Measurements from ENCODE around the gene HMCN2.

HMCN2 gene

DNA sequence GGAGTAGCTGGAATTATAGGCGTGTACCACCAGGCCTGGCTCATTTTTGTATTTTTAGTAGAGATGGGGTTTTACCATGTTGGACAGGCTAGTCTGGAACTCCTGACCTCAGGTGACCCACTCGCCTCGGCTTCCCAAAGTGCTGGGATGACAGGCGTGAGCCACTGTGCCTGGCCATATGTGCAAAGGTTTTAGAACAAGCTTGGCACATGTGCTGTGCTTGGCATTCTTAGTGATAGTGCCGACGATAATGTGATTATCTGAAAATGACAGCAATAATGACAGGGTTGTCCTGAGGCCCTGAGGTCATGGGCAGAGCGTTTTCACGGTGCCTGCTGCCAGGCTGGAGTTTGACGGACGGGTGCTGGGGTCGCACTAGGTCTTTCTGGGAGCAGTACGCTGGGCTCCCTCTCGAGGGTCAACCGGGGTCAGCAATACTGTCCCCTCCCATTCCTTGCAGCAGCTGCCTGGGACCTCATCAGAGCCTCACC is 42.6 kb downstream of the HMCN2 start:
- DNase-seq (ENCODE audit: low read depth in 4 of 4, low spot score in 1 of 4), result no peak

GRCh38 chr9:130309689-130310455 is 44.3 kb downstream of the HMCN2 start:
- DNase-seq (ENCODE audit: low read depth in 4 of 4, low spot score in 1 of 4), result no peak

DNA sequence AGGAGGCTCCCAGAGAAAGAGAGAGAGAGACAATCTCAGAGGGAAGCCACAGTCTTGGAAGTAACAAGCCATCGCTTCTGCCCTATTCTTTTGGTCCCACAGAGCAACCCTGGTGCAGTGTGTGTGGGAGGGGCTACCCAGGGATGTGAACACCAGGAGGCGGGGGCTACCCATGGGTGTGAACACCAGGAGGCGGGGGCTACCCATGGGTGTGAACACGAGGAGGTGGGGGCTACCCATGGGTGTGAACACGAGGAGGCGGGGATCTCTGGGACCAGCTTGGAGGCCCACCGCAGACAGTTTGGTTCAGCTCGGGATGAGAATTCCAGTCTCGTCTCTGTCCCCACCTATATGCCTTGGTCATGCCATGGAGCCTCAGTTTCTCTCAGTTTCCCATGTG is 44.9 kb downstream of the HMCN2 start:
- DNase-seq (ENCODE audit: low read depth in 4 of 4, low spot score in 1 of 4), result no peak

- DNase-seq (ENCODE audit: low read depth in 4 of 4, low spot score in 1 of 4), result no peak
Measured at GRCh38 chr9:130311003-130311402, 45.4 kb downstream of the HMCN2 start.

- no peak for DNase-seq (ENCODE audit: low read depth in 4 of 4, low spot score in 1 of 4)
Measured at GRCh38 chr9:130311408-130312140, 46.0 kb downstream of the HMCN2 start.

GRCh38 chr9:130313103-130313858 is 47.7 kb downstream of the HMCN2 start:
- no peak for DNase-seq (ENCODE audit: low read depth in 4 of 4, low spot score in 1 of 4)

GRCh38 chr9:130315446-130316226 is 50.1 kb downstream of the HMCN2 start:
- DNase-seq (ENCODE audit: low read depth in 4 of 4, low spot score in 1 of 4), result no peak

GRCh38 chr9:130316430-130316829 is 50.9 kb downstream of the HMCN2 start:
- DNase-seq (ENCODE audit: low read depth in 4 of 4, low spot score in 1 of 4), result no peak

- DNase-seq (ENCODE audit: low read depth in 4 of 4, low spot score in 1 of 4), result no peak
Measured at GRCh38 chr9:130319300-130319699, 53.7 kb downstream of the HMCN2 start.

- no peak for DNase-seq (ENCODE audit: low read depth in 4 of 4, low spot score in 1 of 4)
Measured at GRCh38 chr9:130319944-130320712, 54.6 kb downstream of the HMCN2 start.

DNA sequence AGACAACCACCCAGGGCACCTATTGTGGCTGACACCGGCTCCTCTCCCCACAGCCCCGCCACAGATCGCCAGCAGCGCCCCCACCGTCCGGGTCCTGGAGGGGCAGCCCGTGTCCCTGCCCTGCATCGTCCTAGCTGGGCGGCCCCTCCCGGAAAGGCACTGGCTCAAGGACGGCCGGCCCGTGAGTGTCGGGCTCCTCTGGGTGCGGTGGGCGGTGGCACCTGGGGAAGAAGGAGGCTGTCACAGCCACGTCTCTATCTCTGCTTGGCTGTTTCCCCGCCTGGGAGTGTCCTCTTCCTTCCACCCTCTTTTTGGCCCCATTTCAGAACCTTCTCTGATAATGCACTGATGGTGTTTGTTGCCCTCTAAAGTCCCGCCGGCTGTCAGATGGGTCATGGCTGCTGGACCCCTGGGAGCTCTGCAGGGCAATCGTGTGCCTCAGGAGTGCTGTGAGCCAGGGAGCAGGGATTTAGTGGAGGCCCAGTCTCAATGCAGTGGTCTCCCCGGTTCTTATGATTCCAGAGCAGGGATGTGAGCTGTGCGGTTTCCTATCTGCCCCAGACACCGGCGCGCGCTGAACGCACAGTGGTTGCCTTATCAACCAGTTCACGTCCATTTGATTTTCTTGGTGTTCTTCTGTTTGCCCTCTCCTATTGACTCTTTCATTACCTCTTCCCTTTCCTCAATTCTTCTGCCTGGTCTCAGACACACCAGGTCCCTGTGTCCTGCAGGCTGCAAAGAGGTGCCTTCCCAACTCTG is 55.3 kb downstream of the HMCN2 start:
- DNase-seq (ENCODE audit: low read depth in 4 of 4, low spot score in 1 of 4), result no peak

- no peak for DNase-seq (ENCODE audit: low read depth in 4 of 4, low spot score in 1 of 4)
Measured at GRCh38 chr9:130321539-130321938, 56.0 kb downstream of the HMCN2 start.

DNA sequence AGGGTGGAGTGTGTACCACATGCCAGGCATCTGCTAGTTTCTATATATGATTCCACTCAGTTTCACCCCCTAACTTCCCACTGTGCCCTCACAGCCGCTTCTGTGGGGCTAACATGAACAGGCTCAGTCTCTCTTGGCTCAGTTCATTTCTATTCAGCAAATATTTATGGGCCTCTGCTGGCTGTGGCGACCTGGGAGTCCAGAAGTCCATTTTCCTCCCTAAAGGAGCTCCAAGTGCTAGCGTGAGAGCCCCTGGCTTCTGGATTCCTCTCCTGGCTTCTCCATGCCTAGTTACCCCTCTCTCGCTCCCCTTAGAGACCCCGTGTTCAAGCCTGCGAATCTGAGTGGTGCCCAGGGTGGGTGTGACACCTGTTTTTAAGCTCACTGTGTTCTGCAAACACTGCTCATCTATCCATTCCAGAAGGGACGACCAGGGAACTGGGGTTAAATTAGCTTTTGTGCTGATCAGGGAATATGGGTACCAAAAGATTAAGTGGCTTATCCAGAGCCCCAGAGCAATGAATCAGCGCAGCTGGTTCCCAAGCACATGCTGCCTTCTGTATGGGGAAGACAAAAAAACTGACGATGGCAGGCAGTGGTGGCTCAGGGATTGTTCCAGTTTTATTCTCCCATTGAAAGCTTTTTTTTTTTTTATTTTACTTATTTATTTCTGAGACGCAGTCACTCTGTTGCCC is 57.6 kb downstream of the HMCN2 start:
- DNase-seq (ENCODE audit: low read depth in 4 of 4, low spot score in 1 of 4), result no peak

GRCh38 chr9:130325921-130326320 is 60.4 kb downstream of the HMCN2 start:
- DNase-seq (ENCODE audit: low read depth in 4 of 4, low spot score in 1 of 4), result no peak

- no peak for DNase-seq (ENCODE audit: low read depth in 4 of 4, low spot score in 1 of 4)
Measured at GRCh38 chr9:130327070-130327780, 61.7 kb downstream of the HMCN2 start.

DNA sequence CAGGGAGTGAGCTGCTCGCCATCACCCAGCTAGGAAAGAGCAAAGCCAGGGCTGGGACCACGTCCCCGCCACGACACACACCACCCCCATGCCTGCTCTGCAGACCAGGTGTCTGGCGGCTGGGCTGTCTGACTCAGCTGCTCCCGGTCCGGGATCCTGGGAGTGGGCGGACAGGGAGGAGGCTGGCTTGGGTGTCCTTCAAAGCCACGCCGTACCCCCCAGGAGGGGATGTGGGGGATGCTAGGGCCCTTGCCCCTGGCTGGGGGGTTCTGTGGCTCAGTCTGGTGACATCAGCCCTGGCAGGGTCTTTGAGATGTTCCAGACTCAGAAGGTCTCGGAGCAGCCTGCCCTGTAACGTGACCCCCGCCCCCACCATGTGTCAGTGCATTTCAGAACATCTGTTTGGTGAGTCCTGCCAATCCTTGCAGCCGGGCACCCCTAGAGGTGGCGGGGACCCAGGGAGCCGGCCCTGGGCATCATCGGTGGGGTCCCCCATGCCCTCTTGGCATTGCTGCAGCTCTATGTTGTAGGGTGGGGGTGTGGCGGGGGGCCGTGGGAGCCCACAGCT is 62.3 kb downstream of the HMCN2 start:
- DNase-seq (ENCODE audit: low read depth in 4 of 4, low spot score in 1 of 4), result no peak

DNA sequence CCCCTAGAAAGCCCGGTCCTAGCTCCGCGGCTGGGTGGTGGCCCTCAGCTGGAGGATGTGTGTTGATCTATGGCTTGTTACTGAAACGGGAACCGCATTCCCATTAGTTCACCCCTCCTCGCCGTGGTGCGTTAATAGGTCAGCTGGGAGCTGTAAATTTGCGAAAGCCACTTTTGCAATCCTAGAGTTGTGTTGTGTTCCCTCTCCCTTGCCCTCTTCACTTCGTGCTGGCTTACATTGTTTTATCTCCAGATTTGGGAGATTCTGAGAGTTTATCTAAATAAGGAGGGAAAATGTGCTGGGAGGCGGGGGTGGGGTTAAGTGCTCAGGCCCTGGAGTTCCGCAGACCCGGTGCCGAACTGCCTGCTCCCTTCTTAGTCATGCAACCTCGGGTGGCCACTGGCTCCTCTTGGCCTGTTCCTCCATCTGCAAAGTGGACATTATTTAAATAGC is 62.8 kb downstream of the HMCN2 start:
- no peak for DNase-seq (ENCODE audit: low read depth in 4 of 4, low spot score in 1 of 4)

GRCh38 chr9:130329061-130329460 is 63.5 kb downstream of the HMCN2 start:
- no peak for DNase-seq (ENCODE audit: low read depth in 4 of 4, low spot score in 1 of 4)
